HEK293T (cell line): ENCODE results near the gene SLC47A2.

Experiments used
- BHLHE40 ChIP-seq: fragments of 450-650 bp; IDR thresholded peaks from 2 replicates; pipeline ENCODE4 v1.6.1; 2016; ENCODE audit warnings: mild to moderate bottlenecking, moderate library complexity, borderline replicate concordance
- ELF4 ChIP-seq: fragments of 450-650 bp; IDR thresholded peaks from 2 replicates; pipeline ENCODE4 v1.6.1; 2017; ENCODE audit warnings: antibody characterized with exemption
- FOXA1 ChIP-seq: fragments of 450-650 bp; IDR thresholded peaks from 2 replicates; pipeline ENCODE4 v1.6.1; 2016; ENCODE audit warnings: mild to moderate bottlenecking
- FOXM1 ChIP-seq: fragments of 450-650 bp; IDR thresholded peaks from 2 replicates; pipeline ENCODE4 v1.6.1; 2017; ENCODE audit warnings: mild to moderate bottlenecking, borderline replicate concordance
- HDGF ChIP-seq: fragments of 450-650 bp; IDR thresholded peaks from 2 replicates; pipeline ENCODE4 v1.6.1; 2017; ENCODE audit warnings: antibody characterized with exemption, borderline replicate concordance
- L3MBTL2 ChIP-seq: fragments of 450-650 bp; conservative IDR thresholded peaks from 2 replicates; pipeline ENCODE4 v1.6.1; 2016; ENCODE audit warnings: mild to moderate bottlenecking
- LEF1 ChIP-seq: fragments of 450-650 bp; IDR thresholded peaks from 2 replicates; pipeline ENCODE4 v1.6.1; 2017; ENCODE audit warnings: mild to moderate bottlenecking, borderline replicate concordance
- SP1 ChIP-seq: fragments of 450-650 bp; IDR thresholded peaks from 2 replicates; pipeline ENCODE4 v1.6.1; 2017
- SUZ12 ChIP-seq: fragments of 450-650 bp; IDR thresholded peaks from 2 replicates; pipeline ENCODE4 v1.6.1; 2016; ENCODE audit warnings: mild to moderate bottlenecking
- TARDBP ChIP-seq: fragments of 450-650 bp; IDR thresholded peaks from 2 replicates; pipeline ENCODE4 v1.6.1; 2016
- ZNF384 ChIP-seq: fragments of 450-650 bp; IDR thresholded peaks from 2 replicates; pipeline ENCODE4 v1.6.1; 2016
- TF ChIP-seq, protein P1 (sequence below): fragments of 450-650 bp; IDR thresholded peaks from 2 replicates; pipeline ENCODE4 v1.6.1; 2016

DNA sequence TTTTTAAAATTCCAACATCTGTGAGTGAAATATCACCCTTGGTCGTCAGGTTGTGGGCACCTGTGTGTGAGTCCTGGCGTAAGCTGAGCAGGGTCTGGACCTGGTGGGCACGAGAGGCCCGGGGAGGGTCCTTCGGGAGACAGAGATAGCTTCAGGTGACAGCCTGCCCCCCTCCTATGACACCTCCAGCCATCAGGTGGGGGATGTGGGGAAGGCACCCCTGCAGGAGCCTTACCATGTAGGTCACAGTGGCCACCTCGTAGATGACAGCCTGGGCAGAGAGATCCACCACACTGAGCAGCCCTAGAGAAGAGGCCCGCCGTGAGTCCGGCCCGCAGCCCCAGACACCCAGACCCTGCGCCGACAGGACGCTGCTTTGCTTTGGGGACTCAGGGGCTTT lies 11.2 kb downstream of the SLC47A2 start:
- TF ChIP-seq SP1 (no peak), L3MBTL2 (no peak), LEF1 (no peak), BHLHE40 (no peak), FOXA1 (no peak), ELF4 (no peak), TARDBP (no peak), SUZ12 (no peak), FOXM1 (no peak), HDGF (no peak), ZNF384 (no peak)
- TF ChIP-seq, protein P1, sequence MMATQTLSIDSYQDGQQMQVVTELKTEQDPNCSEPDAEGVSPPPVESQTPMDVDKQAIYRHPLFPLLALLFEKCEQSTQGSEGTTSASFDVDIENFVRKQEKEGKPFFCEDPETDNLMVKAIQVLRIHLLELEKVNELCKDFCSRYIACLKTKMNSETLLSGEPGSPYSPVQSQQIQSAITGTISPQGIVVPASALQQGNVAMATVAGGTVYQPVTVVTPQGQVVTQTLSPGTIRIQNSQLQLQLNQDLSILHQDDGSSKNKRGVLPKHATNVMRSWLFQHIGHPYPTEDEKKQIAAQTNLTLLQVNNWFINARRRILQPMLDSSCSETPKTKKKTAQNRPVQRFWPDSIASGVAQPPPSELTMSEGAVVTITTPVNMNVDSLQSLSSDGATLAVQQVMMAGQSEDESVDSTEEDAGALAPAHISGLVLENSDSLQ = no peak
